GM12801 (cell line): ENCODE results near the gene CCDC32.

ENCODE experiments used
- TF ChIP-seq, protein P1 (sequence below): IDR thresholded peaks from one replicate; pipeline ENCODE4 v1.5.1; 2011; ENCODE audit warnings: control low read depth; ENCODE audit not compliant: insufficient read length; ENCODE audit errors: extremely low read depth

CCDC32 gene

DNA sequence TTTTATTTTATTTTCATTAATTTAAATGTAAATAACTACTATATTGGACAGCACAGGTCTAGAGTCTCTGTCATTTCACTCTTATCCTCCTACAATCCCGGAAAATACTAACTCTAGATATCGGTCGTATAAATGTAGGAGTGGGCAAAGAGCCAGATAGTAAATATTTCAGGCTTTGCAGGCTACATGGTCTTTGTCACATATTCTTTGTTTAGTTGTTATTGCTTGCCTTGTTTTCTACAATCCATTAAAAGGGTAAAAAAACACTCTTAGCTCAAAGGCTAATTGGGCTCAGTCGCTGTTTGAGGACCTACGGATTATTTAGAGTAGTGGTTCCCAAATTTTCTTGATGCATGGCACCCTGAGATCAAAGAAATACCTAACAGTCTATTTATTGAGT, 30.9 kb upstream of the CCDC32 start:
- TF ChIP-seq, protein P1, sequence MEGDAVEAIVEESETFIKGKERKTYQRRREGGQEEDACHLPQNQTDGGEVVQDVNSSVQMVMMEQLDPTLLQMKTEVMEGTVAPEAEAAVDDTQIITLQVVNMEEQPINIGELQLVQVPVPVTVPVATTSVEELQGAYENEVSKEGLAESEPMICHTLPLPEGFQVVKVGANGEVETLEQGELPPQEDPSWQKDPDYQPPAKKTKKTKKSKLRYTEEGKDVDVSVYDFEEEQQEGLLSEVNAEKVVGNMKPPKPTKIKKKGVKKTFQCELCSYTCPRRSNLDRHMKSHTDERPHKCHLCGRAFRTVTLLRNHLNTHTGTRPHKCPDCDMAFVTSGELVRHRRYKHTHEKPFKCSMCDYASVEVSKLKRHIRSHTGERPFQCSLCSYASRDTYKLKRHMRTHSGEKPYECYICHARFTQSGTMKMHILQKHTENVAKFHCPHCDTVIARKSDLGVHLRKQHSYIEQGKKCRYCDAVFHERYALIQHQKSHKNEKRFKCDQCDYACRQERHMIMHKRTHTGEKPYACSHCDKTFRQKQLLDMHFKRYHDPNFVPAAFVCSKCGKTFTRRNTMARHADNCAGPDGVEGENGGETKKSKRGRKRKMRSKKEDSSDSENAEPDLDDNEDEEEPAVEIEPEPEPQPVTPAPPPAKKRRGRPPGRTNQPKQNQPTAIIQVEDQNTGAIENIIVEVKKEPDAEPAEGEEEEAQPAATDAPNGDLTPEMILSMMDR: no peak

DNA sequence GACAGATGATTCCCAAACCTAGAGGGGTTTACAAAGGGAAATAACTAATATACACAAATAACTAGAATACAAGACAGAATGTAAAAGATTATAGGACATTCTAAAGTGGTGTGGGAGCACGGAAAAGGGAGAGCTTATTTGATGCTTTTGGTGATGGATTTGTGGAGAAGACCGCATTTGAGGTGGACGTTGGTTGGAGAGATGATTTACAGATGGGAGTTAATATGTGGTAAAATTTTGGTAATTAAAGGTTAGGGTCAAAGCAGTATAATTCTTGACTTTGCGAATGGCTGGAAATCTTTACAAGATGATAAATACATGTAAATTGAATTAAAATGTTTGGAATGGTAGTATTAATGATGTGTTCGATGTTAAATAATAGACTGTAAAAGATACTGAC, 30.4 kb upstream of the CCDC32 start:
- TF ChIP-seq, protein P1: no peak

DNA sequence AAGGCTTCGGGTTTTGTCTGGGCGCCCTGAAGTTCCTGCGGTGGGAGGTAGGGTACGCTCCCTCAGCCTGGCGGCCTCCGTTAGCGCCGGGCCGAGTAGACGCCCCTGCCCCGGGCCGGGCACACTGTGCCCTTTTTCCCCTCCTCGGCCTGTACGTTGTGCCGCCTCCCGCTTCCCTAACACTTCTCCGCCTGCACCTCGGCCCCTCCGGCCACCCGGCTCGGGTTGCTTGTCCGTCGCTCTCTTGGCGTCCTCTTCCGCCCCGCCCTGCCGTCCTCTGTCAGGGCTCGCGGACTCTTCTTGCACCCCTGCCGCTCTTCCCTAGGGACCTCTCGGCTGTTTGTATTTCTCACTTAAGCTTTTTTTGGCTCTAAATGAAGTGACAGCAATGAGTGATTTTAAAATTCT, 29.6 kb upstream of the CCDC32 start:
- TF ChIP-seq, protein P1: no peak

DNA sequence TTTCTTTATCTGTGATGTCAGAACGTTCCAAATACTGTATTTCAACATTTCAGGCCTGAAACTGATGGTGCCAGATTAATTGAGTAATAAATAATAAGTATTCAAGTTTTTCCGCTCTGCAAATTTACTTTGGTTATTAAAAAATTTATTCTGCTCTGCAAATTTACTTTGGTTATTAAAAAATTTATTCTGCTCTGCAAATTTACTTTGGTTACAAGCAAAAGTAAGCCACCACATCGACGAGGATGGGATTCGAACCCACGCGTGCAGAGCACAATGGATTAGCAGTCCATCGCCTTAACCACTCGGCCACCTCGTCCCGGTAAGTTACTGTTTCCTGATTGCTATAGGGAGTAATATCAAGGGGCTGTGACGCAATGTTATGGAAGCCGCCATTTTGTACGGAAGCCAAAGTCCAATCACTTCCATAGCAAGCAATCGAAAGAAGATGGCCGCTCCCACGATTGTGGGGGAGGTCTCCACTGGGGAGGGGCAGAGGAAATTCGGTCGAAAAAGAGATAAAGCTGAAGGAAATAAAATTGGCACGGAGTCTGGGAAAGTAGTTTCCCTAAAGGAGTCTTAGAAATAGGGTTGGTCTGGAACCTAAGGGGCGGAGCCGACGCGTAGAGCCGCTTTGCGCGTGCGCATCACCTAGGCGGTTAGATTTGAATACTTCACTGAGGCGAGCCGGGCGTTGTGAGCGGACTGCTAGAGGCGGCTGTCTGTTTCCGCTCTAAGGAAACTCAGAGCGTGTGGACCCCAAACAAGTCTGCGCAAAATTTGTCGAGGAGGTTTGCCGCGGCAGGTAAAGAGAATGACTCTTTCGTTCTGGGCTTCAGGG, 29.0 kb upstream of the CCDC32 start, which contains the start of gene KNL1:
Gene KNL1, plus strand, starts transcription at position 662 of the 841 bp plus-strand sequence. CDS start 8,683 bp downstream, outside the sequence.
- TF ChIP-seq, protein P1: no peak

DNA sequence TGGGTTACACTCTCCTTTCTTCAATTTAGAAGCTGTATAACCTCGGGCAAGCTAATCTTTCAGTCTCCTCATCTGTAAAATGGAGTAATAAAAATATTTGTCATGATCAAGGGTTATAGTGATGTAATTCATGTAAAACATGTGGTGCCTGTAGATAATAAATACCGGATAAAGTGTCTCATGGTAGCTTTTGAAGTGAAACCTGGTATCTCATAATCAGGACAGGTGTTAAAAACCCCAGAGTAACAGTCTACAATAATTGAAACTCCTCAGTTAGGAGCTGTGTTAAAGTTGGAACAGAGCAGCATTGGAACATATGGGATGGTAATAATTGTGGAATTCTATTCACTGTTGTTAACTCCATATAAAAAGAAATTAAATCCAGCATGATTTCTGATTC, 28.3 kb upstream of the CCDC32 start:
- TF ChIP-seq, protein P1: no peak

DNA sequence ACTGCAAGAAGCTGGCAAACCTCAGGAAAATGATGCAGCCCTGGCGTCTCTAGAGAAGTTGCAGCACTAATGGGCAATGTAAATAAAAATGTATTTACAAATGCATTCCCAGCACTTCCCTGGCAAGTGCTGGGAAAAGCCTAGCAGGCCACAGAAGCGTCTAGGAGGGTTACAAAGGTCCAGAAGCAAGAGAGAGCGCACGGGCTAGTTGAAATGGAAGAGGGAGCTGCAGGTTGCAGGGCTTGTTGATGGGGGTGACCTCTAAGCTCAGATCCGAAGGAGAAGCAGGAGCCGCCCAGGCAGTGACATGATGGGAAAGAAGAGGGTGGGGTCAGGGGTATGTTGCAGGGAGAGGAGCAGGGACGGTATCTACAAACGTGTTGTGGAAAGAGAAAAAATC, 26.5 kb upstream of the CCDC32 start:
- TF ChIP-seq, protein P1: no peak

DNA sequence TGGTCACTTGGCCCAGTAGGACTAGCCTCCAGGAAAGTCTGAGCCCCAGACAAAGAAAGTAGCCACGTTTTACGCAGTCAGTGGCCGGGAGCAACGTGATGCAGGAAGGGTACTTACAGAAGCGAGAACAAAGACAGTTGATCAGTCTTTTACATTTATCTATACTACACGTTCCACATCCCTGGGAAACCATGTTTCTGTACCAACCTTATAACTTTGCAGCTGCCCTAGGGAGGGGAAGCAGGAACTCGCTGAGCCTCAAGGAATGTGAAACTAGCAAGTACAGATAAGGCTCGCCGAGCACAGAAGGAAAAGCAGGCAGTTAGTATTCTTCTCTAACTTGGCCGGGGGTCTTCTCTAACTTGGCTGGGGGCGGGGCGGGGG, 25.8 kb upstream of the CCDC32 start:
- TF ChIP-seq, protein P1: no peak
